OCI-LY1 (cell line): Measurements from ENCODE around the gene UCP3.
A peak's percentile ranks its signal among the peaks of the same experiment; 100 is the strongest.

Experiments
- H2AFZ ChIP-seq: fragments of 200-600 bp; sonication (generic), shearing (Covaris generic); 2 replicates; pipeline ENCODE4 v1.6.0; 2014; ENCODE audit warnings: antibody characterized with exemption, mild to moderate bottlenecking, low read length
- H3F3A ChIP-seq: fragments of 200-600 bp; sonication (generic), shearing (Covaris generic); 2 replicates; pipeline ENCODE4 v1.6.0; 2014; ENCODE audit warnings: mild to moderate bottlenecking, antibody characterized with exemption, low read length, moderate library complexity; ENCODE audit not compliant: insufficient read depth
- H3K27ac ChIP-seq: fragments of 200-600 bp; sonication (generic); 2 replicates; pipeline ENCODE4 v1.5.1; 2014; ENCODE audit warnings: low read length, mixed run types, mild to moderate bottlenecking, low read depth; ENCODE audit not compliant: poor library complexity, severe bottlenecking
- H3K27me3 ChIP-seq: fragments of 200-600 bp; sonication (generic); 2 replicates; pipeline ENCODE4 v1.6.0; 2014; ENCODE audit warnings: antibody characterized with exemption, mild to moderate bottlenecking, low read length, moderate library complexity; ENCODE audit not compliant: insufficient read depth
- H3K36me3 ChIP-seq: fragments of 200-600 bp; sonication (generic); 2 replicates; pipeline ENCODE4 v1.6.1; 2014; ENCODE audit warnings: mild to moderate bottlenecking, antibody characterized with exemption, low read length, moderate library complexity, mixed read lengths; ENCODE audit not compliant: insufficient read depth
- H3K4me1 ChIP-seq: fragments of 200-600 bp; sonication (generic); 2 replicates; pipeline ENCODE4 v1.5.1; 2014; ENCODE audit warnings: mild to moderate bottlenecking, low read length, moderate library complexity; ENCODE audit not compliant: insufficient read depth, severe bottlenecking
- H3K4me2 ChIP-seq: fragments of 200-600 bp; sonication (generic), shearing (Covaris generic); 2 replicates; pipeline ENCODE4 v1.6.1; 2014; ENCODE audit warnings: low read length
- H3K4me3 ChIP-seq: fragments of 200-600 bp; sonication (generic); 2 replicates; pipeline ENCODE4 v1.5.1; 2014; ENCODE audit warnings: low read length, low read depth, mild to moderate bottlenecking, mixed read lengths; ENCODE audit not compliant: poor library complexity, severe bottlenecking
- H3K79me2 ChIP-seq: fragments of 200-600 bp; shearing (Covaris generic); 2 replicates; pipeline ENCODE4 v1.6.1; 2016; ENCODE audit warnings: mixed run types, low read length, mixed read lengths; ENCODE audit not compliant: insufficient read depth
- H3K9ac ChIP-seq: fragments of 200-600 bp; sonication (generic), shearing (Covaris generic); 2 replicates; pipeline ENCODE4 v1.6.1; 2014; ENCODE audit warnings: mild to moderate bottlenecking, low read length, mixed read lengths
- H3K9me2 ChIP-seq: fragments of 200-600 bp; sonication (generic), shearing (Covaris generic); 2 replicates; pipeline ENCODE4 v1.6.1; 2014; ENCODE audit warnings: low read depth, mild to moderate bottlenecking, low read length, mixed read lengths
- H3K9me3 ChIP-seq: fragments of 200-600 bp; shearing (Covaris generic); 2 replicates; pipeline ENCODE4 v1.6.1; 2014; ENCODE audit warnings: low read length, mixed read lengths
- H4K20me1 ChIP-seq: fragments of 200-600 bp; sonication (generic), shearing (Covaris generic); 2 replicates; pipeline ENCODE4 v1.6.0; 2016; ENCODE audit warnings: mild to moderate bottlenecking, low read length; ENCODE audit not compliant: insufficient read depth
- EZH2 ChIP-seq: fragments of 200-600 bp; sonication (generic), shearing (Covaris generic); IDR thresholded peaks from 2 replicates; pipeline ENCODE4 v1.8.0; 2017; ENCODE audit warnings: borderline replicate concordance, mixed run types, mild to moderate bottlenecking, antibody characterized with exemption, low read length, moderate library complexity, mixed read lengths
- TF ChIP-seq, protein P1 (sequence below): fragments of 200-600 bp; sonication (generic), shearing (Covaris generic); IDR thresholded peaks from 2 replicates; pipeline ENCODE4 v1.5.1; 2017; ENCODE audit warnings: mild to moderate bottlenecking, antibody characterized with exemption, low read length, moderate library complexity, mixed read lengths

The UCP3 gene

DNA sequence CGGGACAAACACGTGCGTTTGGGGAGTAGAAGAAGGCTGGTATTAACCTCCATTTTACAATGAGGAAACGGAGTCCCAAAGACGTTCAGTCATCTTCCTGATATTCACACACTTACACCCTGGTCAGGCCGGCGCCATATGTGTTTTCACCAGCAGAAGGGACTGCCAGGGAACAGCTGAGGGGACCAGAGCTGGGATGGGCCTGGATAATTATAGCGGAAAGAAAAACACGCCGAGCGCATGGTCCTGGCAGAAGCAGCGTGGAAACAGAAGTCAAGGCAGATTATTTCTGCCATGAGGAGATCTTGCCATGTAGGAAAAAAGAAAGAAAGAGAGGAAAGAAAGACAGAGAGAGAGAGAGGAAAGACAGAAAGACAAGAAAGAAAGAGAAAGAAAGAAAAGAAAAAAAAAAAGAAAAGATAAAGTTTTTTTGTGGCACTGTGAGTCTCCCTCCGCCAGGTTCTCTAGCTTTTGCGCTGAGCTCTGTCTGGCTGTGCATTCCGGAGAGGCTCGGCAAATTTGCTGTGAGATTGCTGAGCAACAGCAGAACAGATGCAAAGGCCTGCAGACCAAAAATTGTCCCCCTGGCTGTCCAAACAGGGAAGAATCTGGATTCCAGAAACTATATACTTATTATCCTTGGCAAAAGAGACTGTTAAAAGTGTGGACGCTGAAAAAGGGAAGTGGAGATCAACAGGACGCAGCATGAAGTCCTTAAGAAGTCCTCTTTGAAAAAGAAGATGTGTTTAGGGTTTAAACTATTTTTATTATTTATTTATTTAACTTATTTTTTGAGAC, 24.9 kb downstream of the UCP3 start:
- H3F3A ChIP-seq = peaks cover 14% of the 10 kb centered on the region
- H3K4me2 ChIP-seq = peak overlapping the region; percentile 99
- H3K4me3 ChIP-seq = peak overlapping the region; percentile 90
- H3K79me2 ChIP-seq = peaks cover 13% of the 10 kb centered on the region
- H3K4me1 ChIP-seq = peaks cover 61% of the 10 kb centered on the region
- no peaks in the 10 kb centered on the region for H3K27me3 ChIP-seq
- no peaks in the 10 kb centered on the region for H3K9me2 ChIP-seq
- H2AFZ ChIP-seq = no peak overlapping the region
- no peaks in the 10 kb centered on the region for H4K20me1 ChIP-seq
- H3K36me3 ChIP-seq = peaks cover 34% of the 10 kb centered on the region
- no peaks in the 10 kb centered on the region for H3K9me3 ChIP-seq
- TF ChIP-seq, protein P1, sequence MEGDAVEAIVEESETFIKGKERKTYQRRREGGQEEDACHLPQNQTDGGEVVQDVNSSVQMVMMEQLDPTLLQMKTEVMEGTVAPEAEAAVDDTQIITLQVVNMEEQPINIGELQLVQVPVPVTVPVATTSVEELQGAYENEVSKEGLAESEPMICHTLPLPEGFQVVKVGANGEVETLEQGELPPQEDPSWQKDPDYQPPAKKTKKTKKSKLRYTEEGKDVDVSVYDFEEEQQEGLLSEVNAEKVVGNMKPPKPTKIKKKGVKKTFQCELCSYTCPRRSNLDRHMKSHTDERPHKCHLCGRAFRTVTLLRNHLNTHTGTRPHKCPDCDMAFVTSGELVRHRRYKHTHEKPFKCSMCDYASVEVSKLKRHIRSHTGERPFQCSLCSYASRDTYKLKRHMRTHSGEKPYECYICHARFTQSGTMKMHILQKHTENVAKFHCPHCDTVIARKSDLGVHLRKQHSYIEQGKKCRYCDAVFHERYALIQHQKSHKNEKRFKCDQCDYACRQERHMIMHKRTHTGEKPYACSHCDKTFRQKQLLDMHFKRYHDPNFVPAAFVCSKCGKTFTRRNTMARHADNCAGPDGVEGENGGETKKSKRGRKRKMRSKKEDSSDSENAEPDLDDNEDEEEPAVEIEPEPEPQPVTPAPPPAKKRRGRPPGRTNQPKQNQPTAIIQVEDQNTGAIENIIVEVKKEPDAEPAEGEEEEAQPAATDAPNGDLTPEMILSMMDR = no peak
- no peak for TF ChIP-seq EZH2
- H3K27ac ChIP-seq = peak overlapping the region; percentile 98
- peak overlapping the region; percentile 92 for H3K9ac ChIP-seq

DNA sequence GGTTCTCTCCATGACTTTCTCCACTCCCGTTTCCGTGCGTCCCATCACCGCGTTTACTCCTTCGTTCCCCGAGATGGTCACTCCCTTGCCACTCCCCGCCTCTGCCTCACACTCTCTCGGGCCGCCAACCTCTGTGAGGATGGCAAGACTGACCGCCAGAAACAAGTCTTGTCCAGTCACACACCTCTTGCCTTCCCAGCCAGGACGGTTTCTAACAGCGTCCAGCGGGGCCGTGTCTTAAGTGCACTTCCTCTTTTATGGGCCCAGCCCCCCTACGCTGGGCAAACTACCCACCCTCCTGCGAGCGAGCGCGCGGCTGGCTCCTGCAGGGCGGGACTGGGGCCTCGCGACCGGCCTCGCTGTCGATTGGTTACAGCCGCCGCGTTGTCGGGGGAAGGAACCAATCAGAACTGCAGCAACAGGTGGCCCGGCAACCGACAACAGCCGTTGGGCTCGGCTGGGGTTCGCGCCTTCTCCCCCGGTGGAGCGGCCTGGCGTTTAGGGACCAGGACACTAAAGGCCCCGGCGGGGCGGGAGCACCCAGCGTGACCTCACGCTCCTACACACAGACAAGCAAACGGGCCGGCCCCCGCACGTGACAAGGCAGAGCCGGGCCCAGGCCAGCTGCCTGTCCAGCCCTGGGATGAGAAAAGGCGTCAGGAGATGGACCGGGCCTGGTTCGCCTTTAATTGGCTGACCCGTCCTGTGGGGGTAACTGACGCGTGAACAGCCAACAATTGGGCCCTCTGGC, 25.7 kb downstream of the UCP3 start:
- Histone ChIP-seq H3K4me3 (peak overlapping the region; percentile 90), H3K4me2 (peak overlapping the region; percentile 99), H2AFZ (no peak overlapping the region), H3K9me2 (no peaks in the 10 kb centered on the region), H3K4me1 (peaks cover 66% of the 10 kb centered on the region), H3F3A (peaks cover 20% of the 10 kb centered on the region), H3K27me3 (no peaks in the 10 kb centered on the region), H4K20me1 (no peaks in the 10 kb centered on the region), H3K79me2 (peaks cover 13% of the 10 kb centered on the region), H3K27ac (peak overlapping the region; percentile 98), H3K9me3 (no peaks in the 10 kb centered on the region), H3K36me3 (peaks cover 42% of the 10 kb centered on the region), H3K9ac (peak overlapping the region; percentile 92)
- TF ChIP-seq, protein P1 = no peak
- no peak for TF ChIP-seq EZH2

DNA sequence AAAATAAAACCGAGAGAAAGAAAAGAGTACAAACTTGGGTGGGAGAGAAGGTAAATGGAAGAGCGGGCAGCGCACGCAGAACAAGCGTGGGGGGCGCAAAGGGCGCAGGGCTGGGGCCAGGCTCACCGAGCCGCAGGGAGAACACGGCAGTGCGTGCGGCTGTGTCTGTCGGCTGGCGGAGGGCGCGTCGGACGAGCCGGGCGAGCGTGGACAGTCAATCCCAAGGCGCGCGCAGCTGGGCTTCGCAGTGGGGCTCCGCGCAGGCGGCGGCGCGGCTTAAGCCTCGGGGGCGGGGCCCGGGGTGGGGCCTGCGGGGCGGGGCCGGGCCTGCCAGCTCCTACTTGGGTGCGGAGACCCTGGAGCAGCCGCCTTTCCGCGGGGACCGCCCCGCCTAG, 26.3 kb downstream of the UCP3 start, which contains the start of gene UCP2:
UCP2 (minus strand) TSS at position 249 of the 395 bp plus-strand sequence. CDS start 4,465 bp downstream, outside the sequence.
- H4K20me1 ChIP-seq = no peaks in the 10 kb centered on the region
- H3K36me3 ChIP-seq = peaks cover 47% of the 10 kb centered on the region
- no peak for TF ChIP-seq EZH2
- TF ChIP-seq, protein P1 = no peak
- H3K4me2 ChIP-seq = peak within 1 kb of the TSS; percentile 99
- H2AFZ ChIP-seq = no peak within 1 kb of the TSS
- no peaks in the 10 kb centered on the region for H3K9me3 ChIP-seq
- H3F3A ChIP-seq = peaks cover 20% of the 10 kb centered on the region
- H3K4me3 ChIP-seq = peak within 1 kb of the TSS; percentile 90
- H3K27ac ChIP-seq = peak within 1 kb of the TSS; percentile 98
- H3K4me1 ChIP-seq = peaks cover 72% of the 10 kb centered on the region
- peaks cover 13% of the 10 kb centered on the region for H3K79me2 ChIP-seq
- peak within 1 kb of the TSS; percentile 92 for H3K9ac ChIP-seq
- H3K9me2 ChIP-seq = no peaks in the 10 kb centered on the region
- no peaks in the 10 kb centered on the region for H3K27me3 ChIP-seq
